HG03045 (cell line): Measurements from ENCODE around the gene ACCSL.

Experiments used
- ATAC-seq: cut with Tn5 transposase; IDR thresholded peaks from one replicate; pipeline ENCODE4 v1.9.1; 2021; ENCODE audit warnings: mild to moderate bottlenecking, moderate library complexity; ENCODE audit not compliant: unreplicated experiment

The ACCSL gene

DNA sequence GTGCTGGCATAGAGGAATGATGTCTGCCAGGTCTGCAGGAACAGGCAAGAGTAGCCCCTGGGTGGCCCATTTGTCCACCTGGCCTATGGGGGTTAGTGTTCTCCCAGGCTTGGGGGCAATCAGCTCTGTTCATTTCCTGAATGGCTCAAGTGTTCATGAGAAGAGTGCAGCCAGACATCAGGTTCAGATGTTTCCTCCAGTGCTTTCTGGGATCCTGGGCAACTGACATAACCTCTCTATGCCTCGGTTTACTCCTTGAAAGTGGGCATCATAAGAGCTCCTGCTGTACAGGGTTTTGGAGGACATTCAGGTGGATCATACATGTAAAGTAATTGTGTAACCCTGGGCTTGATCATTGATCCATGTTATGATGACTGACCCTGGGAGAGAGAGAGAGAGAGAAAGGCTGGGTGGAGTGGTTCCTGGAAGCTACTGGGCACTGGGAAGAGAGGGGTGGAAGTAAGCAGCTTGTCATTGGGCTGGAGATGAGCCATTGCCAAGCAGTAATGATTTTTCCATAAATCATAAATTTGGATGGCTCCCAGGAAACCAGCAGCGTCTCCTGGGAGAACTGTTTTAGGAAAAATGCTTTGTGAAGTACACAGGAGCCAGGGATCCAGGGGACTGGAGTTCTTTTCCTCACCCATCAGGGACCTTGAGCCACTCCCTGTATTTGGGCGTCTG is 30.2 kb upstream of the ACCSL start:
- ATAC-seq: no peak

DNA sequence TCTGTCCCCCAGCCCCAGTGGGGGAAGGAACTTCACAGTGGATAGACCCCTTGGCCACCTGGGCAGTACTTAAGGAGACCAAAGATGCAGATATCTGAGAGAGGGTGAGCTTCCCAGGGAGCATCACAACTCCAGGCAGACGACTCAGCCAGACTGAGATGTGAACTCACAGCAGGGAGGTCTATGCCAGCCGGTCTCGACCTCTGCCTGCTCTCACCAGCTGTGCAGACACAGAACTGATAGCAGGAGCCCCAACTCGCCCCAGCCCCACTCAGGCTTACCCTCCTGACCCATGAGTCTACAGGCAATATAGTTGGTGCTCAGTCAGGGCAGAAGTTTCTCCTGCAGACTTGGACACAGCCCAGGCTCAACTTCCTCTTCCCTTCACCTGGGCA is 29.7 kb upstream of the ACCSL start:
- ATAC-seq: no peak

DNA sequence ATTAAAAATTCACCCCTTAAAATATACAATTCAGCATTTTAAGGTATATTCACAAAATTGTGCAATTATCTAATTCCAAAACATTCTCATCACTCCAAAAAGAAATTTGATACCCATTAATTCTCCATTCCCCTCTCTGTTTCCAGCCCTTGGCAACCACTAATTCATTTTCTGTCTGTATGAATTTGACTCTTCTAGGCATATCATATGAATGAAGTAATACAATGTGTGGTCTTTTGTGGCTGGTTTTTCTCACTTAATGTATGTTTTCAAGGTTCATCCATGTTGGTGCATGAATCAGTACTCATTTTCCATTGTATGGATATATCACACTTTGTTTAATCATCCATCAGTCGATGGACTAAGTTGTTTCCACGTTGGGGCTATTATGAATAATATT is 29.0 kb upstream of the ACCSL start:
- ATAC-seq: no peak

DNA sequence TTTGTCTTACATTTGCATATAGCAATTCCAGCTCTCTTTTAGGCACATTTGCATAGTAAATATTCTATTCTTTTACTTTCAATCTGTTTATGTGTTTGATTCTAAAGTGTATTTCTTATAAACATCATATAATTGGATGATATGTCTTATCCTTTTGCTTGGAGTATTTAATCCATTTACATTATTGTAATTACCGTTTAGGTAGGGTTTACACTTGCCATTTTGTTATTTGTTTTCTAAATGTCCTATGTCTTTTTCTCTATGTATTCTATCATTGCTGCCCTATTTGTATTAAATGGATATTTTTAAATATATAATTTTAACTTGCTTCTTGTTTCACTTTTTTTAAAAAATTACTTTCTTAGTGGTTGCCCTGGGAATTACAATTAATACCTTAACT is 22.8 kb upstream of the ACCSL start:
- no peak for ATAC-seq

DNA sequence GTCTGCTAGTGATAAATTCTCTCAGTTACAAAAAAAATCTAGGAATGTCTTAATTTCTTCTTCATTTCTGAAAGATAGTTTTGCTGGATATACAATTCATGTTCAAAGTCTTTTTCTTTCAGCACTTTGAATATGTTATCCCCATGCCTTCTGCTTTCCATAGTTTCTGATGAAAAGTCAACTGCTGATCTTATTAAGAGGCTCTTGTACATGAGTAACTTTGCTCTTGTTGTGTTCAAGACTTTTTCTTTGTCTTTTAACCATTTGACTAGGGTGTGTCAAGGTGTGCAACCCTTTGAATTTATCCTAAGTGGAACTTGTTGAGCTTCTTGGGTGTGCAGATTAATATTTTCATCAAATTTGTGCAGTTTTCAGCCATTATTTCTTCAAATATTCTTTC is 22.1 kb upstream of the ACCSL start:
- no peak for ATAC-seq

DNA sequence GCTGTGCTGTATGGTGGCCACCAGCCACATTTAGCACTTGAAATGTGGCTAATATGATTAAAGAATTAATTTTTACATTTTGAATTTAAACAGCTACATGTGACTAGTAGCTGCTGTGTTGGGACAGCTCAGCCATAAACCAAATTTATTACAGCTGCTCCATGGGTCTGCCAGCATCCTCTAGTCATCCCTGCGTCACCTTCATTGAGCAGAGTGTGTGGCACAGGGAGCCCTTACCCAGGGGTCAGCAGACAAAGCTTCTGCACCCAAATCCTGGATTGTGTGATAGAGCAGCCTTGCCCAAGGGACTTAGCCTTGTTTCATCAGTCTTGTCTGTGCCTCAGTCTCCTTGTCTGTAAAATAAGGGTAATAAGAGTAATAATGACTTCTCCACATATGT is 19.4 kb upstream of the ACCSL start:
- no peak for ATAC-seq

DNA sequence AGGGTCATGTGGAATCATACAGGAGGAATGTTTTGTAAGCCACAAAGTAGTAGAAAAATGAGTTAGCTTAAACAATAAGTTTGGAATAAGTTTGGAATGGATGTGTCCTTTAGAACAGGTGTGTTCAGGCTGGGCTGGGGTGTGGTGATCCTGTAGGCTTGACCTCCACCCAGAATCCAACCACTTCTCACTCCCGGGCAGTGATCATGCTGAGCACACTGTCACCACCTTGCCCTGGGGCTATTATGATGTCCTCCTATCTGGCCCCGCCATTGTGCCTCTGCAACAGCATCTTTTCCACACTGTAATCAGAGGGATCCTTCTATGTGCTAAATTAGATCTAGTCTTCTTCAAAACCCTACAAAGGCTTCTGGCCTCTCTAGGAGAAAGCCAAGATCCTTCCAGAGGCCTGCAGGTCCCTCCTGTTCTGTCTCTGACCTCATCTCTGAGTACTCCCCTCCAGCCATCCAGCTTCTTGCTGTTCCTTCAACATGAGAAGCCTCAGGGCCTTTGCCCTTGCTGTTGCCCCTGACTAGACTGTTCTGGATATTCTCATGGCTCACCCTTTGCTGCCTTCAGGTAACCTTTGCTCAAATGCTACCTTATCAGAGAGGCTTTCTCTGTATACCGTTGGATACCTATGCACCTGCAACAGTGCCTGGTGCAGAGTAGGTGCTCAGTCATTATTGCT is 18.8 kb upstream of the ACCSL start:
- no peak for ATAC-seq

DNA sequence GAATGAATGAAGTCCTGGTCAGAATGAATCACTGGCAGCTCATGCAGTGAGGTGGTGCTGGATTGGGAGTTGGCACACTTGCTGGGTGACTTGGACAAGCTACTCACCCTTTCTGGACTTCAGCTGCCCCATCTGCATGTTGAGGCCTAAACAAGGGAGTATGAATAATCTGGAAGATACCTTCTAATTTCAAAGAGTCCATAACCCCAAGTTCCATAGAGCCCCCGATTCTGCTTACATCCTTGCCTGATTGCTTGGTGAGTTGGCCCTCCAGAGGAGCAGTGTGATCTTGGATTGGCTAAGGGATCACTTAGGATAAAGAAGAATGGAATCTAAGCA is 18.3 kb upstream of the ACCSL start:
- ATAC-seq: no peak

DNA sequence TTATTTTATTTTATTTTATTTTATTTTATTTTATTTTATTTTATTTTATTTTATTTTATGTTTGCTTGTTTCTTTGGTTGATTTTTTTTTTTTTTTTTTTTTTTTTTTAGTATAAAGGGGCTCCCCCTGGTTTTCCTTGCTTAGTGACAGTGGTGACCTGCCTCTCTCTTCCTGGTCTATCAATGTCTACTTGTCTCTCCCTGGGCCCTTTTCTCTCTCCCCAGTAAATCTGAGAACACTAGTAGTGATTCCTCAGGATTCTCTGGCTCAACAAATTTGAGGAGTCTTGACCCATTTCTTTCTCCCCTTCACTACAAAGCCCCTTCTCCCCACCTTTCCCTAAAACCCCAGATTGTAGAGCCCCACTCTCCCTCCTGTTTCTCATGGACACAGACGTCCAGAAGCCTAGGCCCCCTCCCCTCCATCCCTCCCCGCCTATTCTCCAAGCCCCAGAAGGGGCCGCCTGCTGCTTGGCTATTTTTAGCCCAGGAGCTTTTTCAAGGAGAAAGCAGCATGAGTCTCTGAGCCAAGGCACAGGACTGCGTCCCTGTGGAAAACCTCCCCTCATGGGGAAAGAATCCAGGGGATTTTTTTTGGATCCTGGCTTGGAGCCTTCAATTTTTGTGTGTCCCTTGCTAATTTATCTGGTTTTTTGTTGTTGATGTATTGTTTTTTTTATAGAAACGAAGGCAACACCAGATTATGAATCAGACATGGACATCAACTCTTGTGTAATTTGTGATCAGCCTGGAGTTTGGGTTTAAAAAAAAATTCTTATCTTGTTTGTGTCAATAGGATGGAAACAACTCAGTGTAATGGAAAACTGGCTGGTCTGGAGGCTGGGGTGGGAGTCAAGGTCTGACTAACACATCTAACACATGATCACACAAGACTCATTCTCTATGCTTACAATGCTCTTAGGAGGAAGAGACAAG is 17.5 kb upstream of the ACCSL start:
- no peak for ATAC-seq

DNA sequence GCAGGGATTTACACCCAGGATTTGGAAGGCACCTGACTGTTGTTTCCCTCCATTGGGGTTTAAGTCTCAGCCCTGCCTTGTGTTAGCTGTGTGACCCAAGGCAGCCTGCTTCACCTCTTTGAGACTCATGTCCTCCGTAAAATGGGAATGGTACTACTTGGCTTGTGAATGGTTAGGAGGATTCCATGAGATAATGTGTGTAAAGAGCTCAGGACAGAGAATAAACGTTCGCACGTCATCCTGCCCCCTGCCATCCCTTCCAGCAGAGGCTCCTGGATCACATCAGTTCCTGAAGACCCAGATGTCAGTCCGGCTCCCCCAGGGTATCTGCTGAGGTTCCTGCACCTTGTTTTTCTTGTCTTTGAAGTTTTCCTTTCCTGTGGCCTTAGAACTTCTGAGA is 16.8 kb upstream of the ACCSL start:
- no peak for ATAC-seq

DNA sequence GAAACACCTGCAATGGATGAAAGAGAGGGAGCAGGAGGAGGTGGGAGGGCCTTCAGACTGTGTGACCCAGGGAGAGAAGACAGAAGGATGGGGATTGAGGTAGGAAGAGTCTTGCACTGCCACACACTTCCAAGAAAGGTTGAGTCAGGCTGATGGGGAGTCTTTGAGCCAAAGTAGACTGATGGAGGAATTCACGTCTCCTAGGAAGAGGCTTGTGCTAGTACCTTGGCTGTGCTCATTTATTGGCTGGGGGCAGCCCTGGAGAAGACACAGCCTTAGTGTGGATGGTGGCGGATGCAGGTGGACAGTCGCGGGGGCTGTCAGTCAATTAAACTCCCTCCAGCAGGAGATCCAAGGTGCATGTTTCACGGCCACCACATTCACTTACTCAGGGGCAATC is 16.2 kb upstream of the ACCSL start:
- ATAC-seq: no peak

DNA sequence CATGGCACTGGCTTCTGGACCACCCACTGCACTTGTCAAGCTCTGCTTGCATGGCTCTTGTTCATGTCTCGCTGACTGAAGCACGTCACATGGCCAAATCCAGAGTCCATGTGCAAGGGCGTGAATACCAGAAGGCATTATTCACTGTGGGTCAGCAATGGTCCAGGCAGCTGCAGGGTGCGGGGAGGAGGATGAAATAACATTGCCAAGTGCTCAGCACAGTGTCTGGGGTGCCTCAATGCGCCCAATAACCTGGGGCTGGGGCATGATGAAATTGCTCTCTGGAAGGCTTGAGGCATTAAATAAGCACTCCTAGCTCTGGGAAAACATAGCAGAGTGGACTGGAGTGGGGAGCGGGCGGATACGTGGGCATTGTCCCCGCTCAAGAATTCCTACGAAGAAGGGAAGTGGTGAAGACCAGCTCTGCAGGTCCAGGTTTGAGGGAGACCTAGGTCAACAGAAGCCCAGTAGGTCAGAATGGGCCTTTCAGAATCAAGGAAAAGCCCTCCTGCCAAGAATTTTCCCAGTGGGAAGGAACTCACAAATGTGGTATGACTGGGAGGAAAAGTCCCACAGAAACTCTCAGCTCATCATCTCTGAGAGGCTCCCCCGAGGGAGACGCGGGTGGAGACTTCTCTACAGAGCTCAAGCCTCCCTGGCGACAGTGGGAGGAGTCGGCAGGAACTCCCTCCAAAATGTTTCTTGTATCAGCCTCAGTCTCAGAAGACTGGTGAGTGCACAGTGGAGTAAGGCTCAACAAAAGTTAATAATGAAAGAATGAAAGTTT is 15.3 kb upstream of the ACCSL start:
- ATAC-seq: no peak

DNA sequence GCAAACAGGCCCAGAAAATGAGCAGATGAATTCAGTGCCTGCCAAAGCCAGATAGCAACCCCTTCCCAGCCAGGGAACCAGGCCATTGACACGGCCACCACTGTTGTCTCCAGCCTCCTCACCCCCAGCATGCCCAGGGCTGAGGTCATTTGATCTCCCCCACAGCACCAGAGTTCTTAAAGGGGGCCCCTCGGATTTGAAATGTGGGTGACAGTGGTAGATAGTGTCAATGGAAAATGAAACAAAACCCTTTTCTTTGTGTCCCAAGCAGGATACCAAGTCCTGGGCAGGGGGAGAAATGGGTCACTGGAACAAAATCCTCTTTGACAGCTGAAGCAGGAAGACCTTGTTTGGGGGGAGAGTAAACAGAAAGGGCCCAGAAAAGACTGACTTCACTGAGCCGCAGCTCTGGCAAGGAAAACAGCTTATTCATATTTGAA is 14.3 kb upstream of the ACCSL start:
- ATAC-seq: no peak

DNA sequence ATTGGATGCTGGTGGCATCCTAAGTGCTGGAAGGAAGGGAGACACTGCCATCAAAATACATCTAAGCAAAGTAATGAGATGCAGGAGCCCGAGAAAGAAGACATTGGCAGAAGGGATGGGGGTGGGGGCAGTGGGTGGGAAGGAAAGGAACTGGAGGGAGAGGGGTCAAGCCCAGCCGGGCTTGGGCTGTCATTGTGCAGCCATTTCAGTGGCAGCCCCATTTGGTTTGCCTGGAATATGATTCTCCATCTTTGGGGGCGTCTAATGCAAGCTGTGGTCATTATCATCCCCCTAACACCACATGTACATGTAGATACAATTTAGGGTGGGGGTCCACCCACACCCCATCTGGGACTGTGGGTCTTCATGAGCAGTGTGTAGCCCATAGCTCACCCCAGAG is 13.9 kb upstream of the ACCSL start:
- ATAC-seq: no peak

DNA sequence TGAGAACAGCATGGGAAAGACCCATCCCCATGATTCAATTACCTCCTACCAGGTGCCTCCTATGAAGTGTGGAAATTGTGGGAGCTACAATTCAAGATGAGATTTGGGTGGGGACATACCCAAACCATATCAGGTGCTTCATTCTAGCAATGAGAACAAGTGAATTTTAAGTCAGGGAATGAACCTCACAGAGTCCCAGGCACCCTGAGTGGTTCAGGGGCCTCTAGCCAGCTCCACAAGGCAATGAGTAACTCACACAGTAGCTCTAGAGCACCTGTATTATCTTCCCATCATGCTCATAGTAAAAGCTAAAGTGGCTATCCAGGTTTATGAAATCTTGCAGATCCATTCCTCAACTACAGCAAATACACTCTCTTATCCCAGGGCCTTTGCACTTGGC is 13.1 kb upstream of the ACCSL start:
- no peak for ATAC-seq

DNA sequence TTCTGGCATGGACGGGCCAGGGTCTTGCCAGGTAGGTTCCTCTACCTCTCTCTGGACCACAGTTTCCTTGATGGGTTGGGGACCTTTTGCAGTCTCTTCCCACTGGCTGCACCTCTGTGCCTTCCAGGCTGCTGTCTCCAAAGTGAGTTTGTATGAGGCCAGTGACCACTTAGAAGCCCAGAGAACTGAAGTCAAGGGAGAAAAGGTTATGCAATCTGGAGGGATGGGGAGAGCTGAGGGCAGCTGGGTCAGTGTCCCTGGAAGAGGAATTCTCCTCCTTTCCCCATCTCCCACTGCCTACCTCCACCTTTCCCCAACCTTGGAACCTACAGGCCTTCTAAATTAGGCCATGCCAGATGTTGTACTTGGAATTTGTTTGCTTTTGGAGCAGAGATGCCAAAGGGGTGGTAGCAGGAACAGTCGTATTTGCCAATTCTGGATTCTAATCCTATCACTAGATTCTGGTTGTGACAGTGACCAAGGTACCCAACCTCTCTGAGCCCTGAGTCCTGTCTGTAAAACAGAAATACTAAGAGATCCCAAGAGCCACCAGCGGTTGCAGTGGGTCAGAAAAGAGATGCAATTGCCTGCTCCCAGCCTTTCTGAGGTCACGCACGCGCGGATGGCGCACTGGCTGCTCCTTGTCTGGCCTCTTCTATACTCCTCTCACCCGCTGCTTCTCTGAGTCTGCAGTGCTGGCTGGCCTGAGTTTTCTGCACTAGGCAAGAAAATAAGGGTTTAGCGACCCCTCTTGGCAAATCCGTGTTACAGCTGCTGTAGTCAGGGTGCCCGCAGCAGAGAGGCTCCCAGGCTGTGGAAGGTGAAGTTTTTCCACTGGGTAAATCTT is 10.7 kb upstream of the ACCSL start:
- ATAC-seq: peak; percentile 59

DNA sequence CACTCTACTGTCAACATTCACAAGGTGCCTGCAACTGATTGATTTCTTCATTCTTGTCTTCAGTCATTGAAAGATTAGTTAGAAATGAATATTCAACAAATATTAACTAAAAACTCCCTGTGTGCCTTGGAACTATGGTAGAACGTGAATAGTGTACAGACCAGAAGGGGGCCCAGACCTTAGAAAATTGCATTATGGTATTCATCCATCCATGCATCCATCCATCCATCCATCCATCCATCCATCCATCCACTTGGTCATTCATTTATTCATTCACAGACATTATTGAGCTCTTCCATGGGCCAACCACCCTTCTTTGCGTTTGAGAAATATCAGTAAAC is 10.2 kb upstream of the ACCSL start:
- ATAC-seq: no peak

DNA sequence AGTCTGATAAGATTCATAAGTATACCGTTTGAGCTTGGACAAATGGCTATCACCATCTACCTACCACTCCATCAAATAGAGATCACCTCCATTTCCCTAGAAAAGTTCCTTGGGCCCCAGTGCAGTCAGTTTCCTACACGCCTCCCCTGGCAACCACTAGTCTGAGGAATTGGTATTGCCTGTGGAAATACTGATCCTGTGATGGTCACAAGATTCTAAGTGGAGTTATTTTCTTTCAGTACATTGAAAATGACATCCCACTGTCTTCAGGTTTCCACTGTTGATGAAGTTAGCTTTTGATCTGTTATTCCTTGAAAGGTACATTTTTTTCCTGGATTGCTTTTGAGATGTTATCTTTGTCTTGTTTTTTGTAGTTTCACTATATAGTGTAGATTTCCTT is 4.6 kb upstream of the ACCSL start:
- ATAC-seq: no peak

DNA sequence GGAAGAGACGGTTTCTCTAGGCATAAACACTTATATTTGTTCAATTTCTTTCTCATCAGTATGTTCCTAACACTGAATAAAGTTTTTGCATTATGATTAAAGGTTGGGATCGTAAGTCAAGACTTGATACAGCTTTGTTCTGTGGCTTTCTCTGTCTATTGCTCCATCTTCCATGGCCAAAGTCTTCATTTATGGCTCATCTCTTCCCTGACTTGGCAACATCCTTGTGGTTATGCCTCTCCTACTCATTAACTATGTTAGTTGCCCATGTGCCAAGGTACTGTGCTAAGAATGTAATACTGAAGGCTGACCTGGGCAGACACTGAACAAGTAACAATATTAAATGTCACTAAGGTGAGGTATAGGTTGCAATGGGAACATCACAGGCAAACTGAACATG is 1.6 kb upstream of the ACCSL start:
- ATAC-seq: no peak

DNA sequence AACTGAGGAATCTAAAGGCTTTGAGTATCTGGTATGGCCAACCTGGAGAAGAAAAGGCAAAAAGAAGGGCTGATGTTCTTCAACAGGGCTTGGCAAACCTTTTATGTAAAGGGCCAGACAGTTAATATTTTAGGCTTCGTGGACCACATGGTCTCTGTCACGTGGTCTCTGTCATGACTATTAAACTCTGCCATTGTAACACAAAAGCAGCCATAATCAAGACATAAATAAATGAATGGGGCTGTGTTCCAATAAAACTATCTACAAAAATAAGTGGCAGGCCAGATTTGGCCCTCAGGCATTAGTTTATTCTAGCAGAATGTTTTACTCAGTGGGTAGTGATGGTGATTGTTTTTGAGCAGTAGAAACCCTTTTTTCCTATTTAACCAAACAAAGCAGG is 483 bp upstream of the ACCSL start:
- ATAC-seq: no peak
